ENCODE data around the gene CTNND2. TPM values are rescaled to one million over a fixed set of nuclear protein-coding genes. Genes with fewer than 3 reads are reported as not detected.

The CTNND2 gene, protein sequence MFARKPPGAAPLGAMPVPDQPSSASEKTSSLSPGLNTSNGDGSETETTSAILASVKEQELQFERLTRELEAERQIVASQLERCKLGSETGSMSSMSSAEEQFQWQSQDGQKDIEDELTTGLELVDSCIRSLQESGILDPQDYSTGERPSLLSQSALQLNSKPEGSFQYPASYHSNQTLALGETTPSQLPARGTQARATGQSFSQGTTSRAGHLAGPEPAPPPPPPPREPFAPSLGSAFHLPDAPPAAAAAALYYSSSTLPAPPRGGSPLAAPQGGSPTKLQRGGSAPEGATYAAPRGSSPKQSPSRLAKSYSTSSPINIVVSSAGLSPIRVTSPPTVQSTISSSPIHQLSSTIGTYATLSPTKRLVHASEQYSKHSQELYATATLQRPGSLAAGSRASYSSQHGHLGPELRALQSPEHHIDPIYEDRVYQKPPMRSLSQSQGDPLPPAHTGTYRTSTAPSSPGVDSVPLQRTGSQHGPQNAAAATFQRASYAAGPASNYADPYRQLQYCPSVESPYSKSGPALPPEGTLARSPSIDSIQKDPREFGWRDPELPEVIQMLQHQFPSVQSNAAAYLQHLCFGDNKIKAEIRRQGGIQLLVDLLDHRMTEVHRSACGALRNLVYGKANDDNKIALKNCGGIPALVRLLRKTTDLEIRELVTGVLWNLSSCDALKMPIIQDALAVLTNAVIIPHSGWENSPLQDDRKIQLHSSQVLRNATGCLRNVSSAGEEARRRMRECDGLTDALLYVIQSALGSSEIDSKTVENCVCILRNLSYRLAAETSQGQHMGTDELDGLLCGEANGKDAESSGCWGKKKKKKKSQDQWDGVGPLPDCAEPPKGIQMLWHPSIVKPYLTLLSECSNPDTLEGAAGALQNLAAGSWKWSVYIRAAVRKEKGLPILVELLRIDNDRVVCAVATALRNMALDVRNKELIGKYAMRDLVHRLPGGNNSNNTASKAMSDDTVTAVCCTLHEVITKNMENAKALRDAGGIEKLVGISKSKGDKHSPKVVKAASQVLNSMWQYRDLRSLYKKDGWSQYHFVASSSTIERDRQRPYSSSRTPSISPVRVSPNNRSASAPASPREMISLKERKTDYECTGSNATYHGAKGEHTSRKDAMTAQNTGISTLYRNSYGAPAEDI (N-terminal part only)
- not detected in 2 replicates for total RNA-seq

GRCh38 chr5:11904265-11904906, at the start of gene CTNND2:
Gene CTNND2 (minus strand): TSS chr5:11904446. CDS start chr5:11903853, 593 bp downstream.

Measured in nasal cavity respiratory epithelium epithelial cell of viscerocranial mucosa (primary cell).